ENCODE results near the gene RIPK1.
A peak's percentile ranks its signal among the peaks of the same experiment; 100 is the strongest.
"Not testable (repeated sequence)": the region's sequence is repeated elsewhere in the genome, so short reads cannot be mapped to it uniquely, and the experiment has no call there.

The RIPK1 gene

GRCh38 chr6:3068329-3069214 is at the start of gene RIPK1:
TSS of gene RIPK1 (plus strand) at chr6:3068494. CDS start at chr6:3076824, 8,330 bp downstream.
- peaks cover 3% of the 10 kb centered on the region for H3K4me1 ChIP-seq (ENCODE audit: insufficient read depth, low read length)
- H3K36me3 ChIP-seq (ENCODE audit: insufficient read depth, low read length), result peaks cover 9% of the 10 kb centered on the region
- H3K9ac ChIP-seq (ENCODE audit: low read depth, low read length), result peak within 1 kb of the TSS; percentile 92
- peaks cover 16% of the 10 kb centered on the region for H3K9me3 ChIP-seq (ENCODE audit: control insufficient read depth, insufficient read depth, low read length)

GRCh38 chr6:3019065-3019464 is 49.2 kb upstream of the RIPK1 start:
- H3K36me3 ChIP-seq (ENCODE audit: insufficient read depth, low read length), result peaks cover 26% of the 10 kb centered on the region
- H3K4me1 ChIP-seq (ENCODE audit: insufficient read depth, low read length), result peaks cover 5% of the 10 kb centered on the region; the same call in 1 of the 2 replicates
- no peak overlapping the region for H3K9ac ChIP-seq (ENCODE audit: low read depth, low read length)
- H3K9me3 ChIP-seq (ENCODE audit: control insufficient read depth, insufficient read depth, low read length), result no peaks in the 10 kb centered on the region

GRCh38 chr6:3019749-3020320 is 48.5 kb upstream of the RIPK1 start:
- Histone ChIP-seq H3K4me1 (ENCODE audit: insufficient read depth, low read length) (peaks cover 5% of the 10 kb centered on the region; the same call in 1 of the 2 replicates), H3K9ac (ENCODE audit: low read depth, low read length) (no peak overlapping the region), H3K36me3 (ENCODE audit: insufficient read depth, low read length) (peaks cover 22% of the 10 kb centered on the region), H3K9me3 (ENCODE audit: control insufficient read depth, insufficient read depth, low read length) (no peaks in the 10 kb centered on the region)

GRCh38 chr6:3020976-3021598 is 47.2 kb upstream of the RIPK1 start:
- Histone ChIP-seq H3K4me1 (ENCODE audit: insufficient read depth, low read length) (peaks cover 12% of the 10 kb centered on the region), H3K36me3 (ENCODE audit: insufficient read depth, low read length) (peaks cover 13% of the 10 kb centered on the region; the same call in 1 of the 2 replicates)
- not testable (repeated sequence) for H3K9me3 ChIP-seq (ENCODE audit: control insufficient read depth, insufficient read depth, low read length); H3K9ac ChIP-seq (ENCODE audit: low read depth, low read length)

GRCh38 chr6:3022765-3023662 is 45.3 kb upstream of the RIPK1 start:
- Histone ChIP-seq H3K4me1 (ENCODE audit: insufficient read depth, low read length) (peaks cover 12% of the 10 kb centered on the region), H3K36me3 (ENCODE audit: insufficient read depth, low read length) (peaks cover 5% of the 10 kb centered on the region; the same call in 1 of the 2 replicates), H3K9me3 (ENCODE audit: control insufficient read depth, insufficient read depth, low read length) (no peaks in the 10 kb centered on the region), H3K9ac (ENCODE audit: low read depth, low read length) (peak overlapping the region; percentile 51)

- H3K9ac ChIP-seq (ENCODE audit: low read depth, low read length), result peak overlapping the region; percentile 51
- H3K36me3 ChIP-seq (ENCODE audit: insufficient read depth, low read length), result peaks cover 5% of the 10 kb centered on the region; the same call in 1 of the 2 replicates
- no peaks in the 10 kb centered on the region for H3K9me3 ChIP-seq (ENCODE audit: control insufficient read depth, insufficient read depth, low read length)
- peaks cover 12% of the 10 kb centered on the region for H3K4me1 ChIP-seq (ENCODE audit: insufficient read depth, low read length)
These were observed 44.4 kb upstream of the RIPK1 start for GRCh38 chr6:3023663-3024483.

- Histone ChIP-seq H3K4me1 (ENCODE audit: insufficient read depth, low read length) (peaks cover 12% of the 10 kb centered on the region), H3K36me3 (ENCODE audit: insufficient read depth, low read length) (no peaks in the 10 kb centered on the region), H3K9ac (ENCODE audit: low read depth, low read length) (no peak overlapping the region)
These were observed 41.3 kb upstream of the RIPK1 start for GRCh38 chr6:3026791-3027626.

GRCh38 chr6:3028156-3028555 is 40.1 kb upstream of the RIPK1 start:
- H3K9me3 ChIP-seq (ENCODE audit: control insufficient read depth, insufficient read depth, low read length); H3K36me3 ChIP-seq (ENCODE audit: insufficient read depth, low read length); H3K9ac ChIP-seq (ENCODE audit: low read depth, low read length): not testable (repeated sequence)
- H3K4me1 ChIP-seq (ENCODE audit: insufficient read depth, low read length), result peaks cover 11% of the 10 kb centered on the region

More at GRCh38 chr6:3026791-3027626, 41.3 kb upstream of the RIPK1 start:
- H3K9me3 ChIP-seq (ENCODE audit: control insufficient read depth, insufficient read depth, low read length), result no peaks in the 10 kb centered on the region

- H3K9ac ChIP-seq (ENCODE audit: low read depth, low read length), result no peak overlapping the region
- no peaks in the 10 kb centered on the region for H3K4me1 ChIP-seq (ENCODE audit: insufficient read depth, low read length)
- no peaks in the 10 kb centered on the region; the same call in 1 of the 2 replicates for H3K9me3 ChIP-seq (ENCODE audit: control insufficient read depth, insufficient read depth, low read length)
- no peaks in the 10 kb centered on the region for H3K36me3 ChIP-seq (ENCODE audit: insufficient read depth, low read length)
These were observed 36.2 kb upstream of the RIPK1 start for GRCh38 chr6:3031857-3032640.

- Histone ChIP-seq H3K9ac (ENCODE audit: low read depth, low read length) (no peak overlapping the region), H3K9me3 (ENCODE audit: control insufficient read depth, insufficient read depth, low read length) (no peaks in the 10 kb centered on the region; the same call in 1 of the 2 replicates), H3K4me1 (ENCODE audit: insufficient read depth, low read length) (no peaks in the 10 kb centered on the region), H3K36me3 (ENCODE audit: insufficient read depth, low read length) (no peaks in the 10 kb centered on the region)
These were observed 35.3 kb upstream of the RIPK1 start for GRCh38 chr6:3032986-3033385.

GRCh38 chr6:3033652-3034051 is 34.6 kb upstream of the RIPK1 start:
- Histone ChIP-seq H3K9me3 (ENCODE audit: control insufficient read depth, insufficient read depth, low read length) (no peaks in the 10 kb centered on the region; the same call in 1 of the 2 replicates), H3K4me1 (ENCODE audit: insufficient read depth, low read length) (no peaks in the 10 kb centered on the region), H3K36me3 (ENCODE audit: insufficient read depth, low read length) (no peaks in the 10 kb centered on the region), H3K9ac (ENCODE audit: low read depth, low read length) (no peak overlapping the region)

GRCh38 chr6:3035397-3035796 is 32.9 kb upstream of the RIPK1 start:
- Histone ChIP-seq H3K36me3 (ENCODE audit: insufficient read depth, low read length) (no peaks in the 10 kb centered on the region), H3K9ac (ENCODE audit: low read depth, low read length) (no peak overlapping the region), H3K4me1 (ENCODE audit: insufficient read depth, low read length) (no peaks in the 10 kb centered on the region), H3K9me3 (ENCODE audit: control insufficient read depth, insufficient read depth, low read length) (no peaks in the 10 kb centered on the region; the same call in 1 of the 2 replicates)
